Epithelial cell of proximal tubule (primary cell): ENCODE results near the gene HNRNPM. TPM values are rescaled to one million over a fixed set of nuclear protein-coding genes. Genes with fewer than 3 reads are reported as not detected.
"Not testable (repeated sequence)": the region's sequence is repeated elsewhere in the genome, so short reads cannot be mapped to it uniquely, and the experiment has no call there.

ENCODE experiments used
- DNase-seq: peaks from one replicate; pipeline ENCODE4 v3.0.0-alpha.2; 2011; ENCODE audit warnings: low read depth
- H3K4me3 ChIP-seq: 2 replicates; pipeline ENCODE4 v1.5.1; 2011; ENCODE audit warnings: low read depth, mild to moderate bottlenecking, low read length
- total RNA-seq: library from RNA; depleted of rRNA; stranded (reverse); fragments of >200 nt; gene quantifications from 2 replicates; pipeline ENCODE4 v1.2.3, GENCODE V29; 2015
- TF ChIP-seq, protein P1 (sequence below): conservative IDR thresholded peaks from 2 replicates; pipeline ENCODE4 v1.5.1; 2012; ENCODE audit warnings: low read depth, mild to moderate bottlenecking, low read length

The HNRNPM gene
- total RNA-seq, 1 donor from 2014 or later: 134 TPM

DNA sequence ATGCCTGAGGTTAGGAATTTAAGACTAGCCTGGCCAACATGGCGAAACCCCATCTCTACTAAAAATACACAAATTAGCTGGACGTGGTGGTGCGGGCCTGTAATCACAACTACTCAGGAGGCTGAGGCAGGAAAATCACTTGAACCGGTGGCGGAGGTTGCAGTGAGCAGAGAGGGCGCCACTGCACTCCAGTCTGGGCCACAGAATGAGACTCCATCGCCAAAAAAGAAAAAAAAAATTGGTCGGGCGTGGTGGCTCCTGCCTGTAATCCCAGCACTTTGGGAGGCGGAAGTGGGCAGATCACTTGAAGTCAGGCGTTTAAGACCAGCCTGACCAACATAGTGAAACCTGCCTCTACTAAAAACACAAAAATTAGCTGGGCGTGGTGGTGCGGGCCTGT lies 34.1 kb upstream of the HNRNPM start:
- TF ChIP-seq, protein P1, sequence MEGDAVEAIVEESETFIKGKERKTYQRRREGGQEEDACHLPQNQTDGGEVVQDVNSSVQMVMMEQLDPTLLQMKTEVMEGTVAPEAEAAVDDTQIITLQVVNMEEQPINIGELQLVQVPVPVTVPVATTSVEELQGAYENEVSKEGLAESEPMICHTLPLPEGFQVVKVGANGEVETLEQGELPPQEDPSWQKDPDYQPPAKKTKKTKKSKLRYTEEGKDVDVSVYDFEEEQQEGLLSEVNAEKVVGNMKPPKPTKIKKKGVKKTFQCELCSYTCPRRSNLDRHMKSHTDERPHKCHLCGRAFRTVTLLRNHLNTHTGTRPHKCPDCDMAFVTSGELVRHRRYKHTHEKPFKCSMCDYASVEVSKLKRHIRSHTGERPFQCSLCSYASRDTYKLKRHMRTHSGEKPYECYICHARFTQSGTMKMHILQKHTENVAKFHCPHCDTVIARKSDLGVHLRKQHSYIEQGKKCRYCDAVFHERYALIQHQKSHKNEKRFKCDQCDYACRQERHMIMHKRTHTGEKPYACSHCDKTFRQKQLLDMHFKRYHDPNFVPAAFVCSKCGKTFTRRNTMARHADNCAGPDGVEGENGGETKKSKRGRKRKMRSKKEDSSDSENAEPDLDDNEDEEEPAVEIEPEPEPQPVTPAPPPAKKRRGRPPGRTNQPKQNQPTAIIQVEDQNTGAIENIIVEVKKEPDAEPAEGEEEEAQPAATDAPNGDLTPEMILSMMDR: peak; percentile 7
- H3K4me3 ChIP-seq, DNase-seq: not testable (repeated sequence)

DNA sequence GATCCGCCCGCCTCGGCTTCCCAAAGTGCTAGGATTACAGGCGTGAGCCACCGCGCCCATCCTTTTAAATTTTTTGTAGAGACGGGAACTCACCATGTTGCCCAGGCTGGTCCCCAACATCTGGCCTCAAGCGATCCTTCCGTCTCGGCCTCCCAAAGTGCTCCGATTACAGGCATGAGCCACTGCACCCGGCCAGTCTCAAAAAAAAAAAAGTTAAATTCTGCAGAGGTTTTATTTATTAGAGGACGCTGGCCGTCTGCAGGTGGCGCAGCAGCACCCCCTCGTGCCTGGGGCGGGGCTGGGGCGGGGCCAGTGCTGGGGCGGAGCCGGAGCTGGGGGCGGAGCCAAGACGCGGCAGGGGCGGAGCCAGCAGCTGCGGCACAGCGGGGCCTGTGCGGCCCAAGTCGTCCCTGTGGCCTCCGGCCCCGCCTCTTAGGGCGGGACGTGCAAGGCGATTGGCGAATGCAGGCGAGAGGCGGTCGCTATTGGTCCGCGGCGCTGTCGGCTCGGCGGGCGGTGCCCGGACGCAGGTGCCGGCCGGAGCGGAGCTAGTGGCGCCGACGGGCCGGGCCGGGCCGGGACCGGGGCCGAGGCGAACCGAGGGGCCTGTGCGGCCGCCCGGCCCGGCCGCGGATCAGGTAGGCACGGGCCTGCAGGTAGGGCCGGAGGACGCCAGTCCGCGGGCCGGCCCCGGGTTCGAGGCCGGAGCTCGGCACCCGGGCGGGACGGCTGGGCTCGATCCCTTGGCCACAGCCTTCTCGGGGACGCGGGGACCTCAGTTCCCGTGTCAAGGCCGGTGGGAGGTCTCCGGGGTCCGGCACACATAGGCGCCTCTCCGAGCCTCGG lies 31.8 kb upstream of the HNRNPM start, which contains the start of gene MARCHF2:
Gene MARCHF2 (plus strand): TSS at position 523 of the 846 bp plus-strand sequence. CDS start 8,536 bp downstream, outside the sequence.
- H3K4me3 ChIP-seq: peak within 1 kb of the TSS; percentile 83
- TF ChIP-seq, protein P1: peak; percentile 57
- peak; percentile 35 for DNase-seq

DNA sequence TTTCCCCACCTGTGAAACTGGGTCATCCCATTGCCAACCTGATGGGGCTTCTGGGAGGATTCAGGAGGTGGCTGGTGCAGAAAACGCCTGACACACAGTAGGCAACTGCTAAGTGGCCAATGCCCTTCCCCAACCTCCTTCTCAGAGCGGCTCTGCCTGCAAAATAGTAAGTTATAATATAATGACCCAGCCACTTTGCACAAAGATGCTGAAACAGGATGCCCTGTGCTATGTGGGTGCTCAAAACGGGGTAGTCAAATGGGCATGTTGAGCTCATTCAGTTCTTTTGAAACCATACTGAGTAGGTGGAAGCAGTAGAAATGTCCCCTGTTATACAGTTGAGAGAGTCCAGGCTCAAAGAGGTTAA lies 31.2 kb upstream of the HNRNPM start:
- TF ChIP-seq, protein P1: no peak
- H3K4me3 ChIP-seq: peak overlapping the region; percentile 83
- DNase-seq: no peak

DNA sequence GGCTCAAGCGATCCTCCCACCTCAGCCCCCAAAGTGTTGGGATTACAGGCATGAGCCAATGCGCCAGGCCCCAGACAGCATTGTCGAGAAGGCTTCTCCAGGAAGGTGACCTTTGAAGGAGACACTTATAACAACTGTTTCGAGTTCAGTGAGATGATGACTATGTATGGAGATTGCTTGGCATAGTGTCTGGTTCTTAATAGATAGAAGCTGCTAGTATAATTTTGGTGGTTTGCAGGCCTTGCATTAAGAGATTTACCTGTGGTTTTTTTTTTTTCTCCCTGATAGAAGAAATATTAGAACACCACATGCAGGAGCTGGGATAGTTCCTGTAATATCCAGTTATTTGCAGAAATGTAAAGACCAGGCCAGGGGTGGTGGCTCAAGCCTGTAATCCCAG lies 28.0 kb upstream of the HNRNPM start:
- no peak overlapping the region for H3K4me3 ChIP-seq
- no peak for DNase-seq

DNA sequence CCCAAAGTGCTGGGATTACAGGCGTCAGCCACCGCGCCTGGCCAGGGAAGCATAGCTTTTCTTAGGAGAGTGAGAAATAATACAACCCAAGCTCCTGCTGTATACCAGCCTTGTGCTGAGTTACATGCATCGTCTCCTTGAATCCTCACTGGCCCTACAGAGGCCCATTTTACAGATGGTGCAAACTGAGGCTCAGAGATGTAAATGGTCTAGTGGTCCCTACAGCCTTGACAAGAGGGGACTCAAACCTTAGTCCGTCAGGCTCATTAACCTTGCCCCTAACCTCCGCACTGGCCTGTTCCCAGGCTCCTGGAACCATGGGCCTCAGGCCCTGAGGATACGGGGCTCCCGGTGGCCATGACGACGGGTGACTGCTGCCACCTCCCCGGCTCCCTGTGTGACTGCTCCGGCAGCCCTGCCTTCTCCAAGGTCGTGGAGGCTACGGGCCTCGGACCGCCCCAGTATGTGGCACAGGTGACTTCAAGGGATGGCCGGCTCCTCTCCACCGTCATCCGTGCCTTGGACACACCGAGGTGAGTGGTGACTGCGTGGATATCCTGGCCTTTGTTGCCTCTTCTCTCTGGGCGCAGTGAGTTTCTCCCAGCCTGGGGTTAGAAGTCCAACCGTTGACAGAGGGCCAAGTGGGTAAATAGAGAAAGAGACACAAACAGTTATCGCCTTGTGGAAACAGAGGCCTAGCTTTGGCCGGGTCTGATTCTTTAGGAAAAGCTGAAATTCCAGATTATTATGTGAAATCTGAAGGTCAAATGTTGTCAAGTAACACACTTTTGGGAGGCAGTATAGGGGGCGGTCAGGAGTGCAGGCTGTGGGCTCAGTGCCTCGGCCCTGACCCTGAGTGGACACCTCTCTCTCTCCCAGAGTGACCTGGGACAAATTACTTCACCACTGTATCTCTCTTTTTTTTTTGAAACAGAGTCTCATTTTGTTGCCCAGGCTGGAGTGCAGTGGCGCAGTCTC lies 23.0 kb upstream of the HNRNPM start:
- DNase-seq: no peak
- TF ChIP-seq, protein P1: no peak
- H3K4me3 ChIP-seq: no peak overlapping the region

More for the DNA sequence above, 28.0 kb upstream of the HNRNPM start:
- TF ChIP-seq, protein P1: no peak

DNA sequence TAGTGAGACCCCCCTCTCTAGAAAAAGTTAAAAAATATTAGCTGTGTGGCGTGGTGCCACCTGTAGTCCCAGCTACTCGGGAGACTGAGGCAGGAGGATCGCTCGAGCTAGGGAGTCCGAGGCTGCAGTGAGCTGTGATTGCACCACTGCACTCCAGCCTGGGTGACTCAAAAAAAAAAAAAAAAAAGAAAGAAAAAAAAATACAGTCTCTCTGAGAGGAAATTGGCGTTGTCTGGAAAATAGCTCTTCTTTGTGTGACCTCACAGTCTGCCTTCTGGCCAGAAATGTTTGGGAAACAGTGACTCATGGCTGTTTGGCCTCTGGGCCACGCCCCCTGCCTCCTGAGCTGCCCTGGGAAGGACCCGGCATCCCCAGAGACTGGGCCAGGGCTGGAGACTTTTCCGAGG lies 21.0 kb upstream of the HNRNPM start:
- TF ChIP-seq, protein P1: no peak
- DNase-seq: peak; percentile 81
- no peak overlapping the region for H3K4me3 ChIP-seq

DNA sequence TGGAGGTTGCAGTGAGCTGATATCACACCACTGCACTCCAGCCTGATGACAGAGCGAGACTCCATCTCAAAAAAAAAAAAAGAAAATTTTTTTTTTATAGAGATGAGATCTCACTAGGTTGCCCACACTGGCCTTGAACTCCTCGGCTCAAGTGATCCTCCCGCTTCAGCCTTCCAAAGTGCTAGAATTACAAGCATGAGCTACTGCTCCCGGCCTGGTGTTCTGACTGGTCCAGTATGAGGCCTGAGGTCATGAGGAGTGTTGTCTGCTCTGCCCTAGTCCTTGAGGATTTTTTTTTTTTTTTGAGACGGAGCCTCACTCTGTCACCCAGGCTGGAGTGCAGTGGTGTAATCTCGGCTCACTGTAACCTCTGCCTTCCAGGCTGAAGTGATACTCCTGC lies 19.4 kb upstream of the HNRNPM start:
- not testable (repeated sequence) for DNase-seq, H3K4me3 ChIP-seq
